GM23248 (cell line): ENCODE results near the gene BICC1.

Experiments used
- EZH2 ChIP-seq: fragments of 200-600 bp; sonication (generic); IDR thresholded peaks from 2 replicates; pipeline ENCODE4 v1.6.1; 2018; ENCODE audit warnings: antibody characterized with exemption, mild to moderate bottlenecking; ENCODE audit not compliant: insufficient read depth, poor library complexity, severe bottlenecking
- EZH2phosphoT487 ChIP-seq: fragments of 200-600 bp; sonication (generic); IDR thresholded peaks from 2 replicates; pipeline ENCODE4 v1.6.1; 2018; ENCODE audit warnings: antibody characterized with exemption, moderate library complexity, mild to moderate bottlenecking, low read depth; ENCODE audit not compliant: insufficient read depth

DNA sequence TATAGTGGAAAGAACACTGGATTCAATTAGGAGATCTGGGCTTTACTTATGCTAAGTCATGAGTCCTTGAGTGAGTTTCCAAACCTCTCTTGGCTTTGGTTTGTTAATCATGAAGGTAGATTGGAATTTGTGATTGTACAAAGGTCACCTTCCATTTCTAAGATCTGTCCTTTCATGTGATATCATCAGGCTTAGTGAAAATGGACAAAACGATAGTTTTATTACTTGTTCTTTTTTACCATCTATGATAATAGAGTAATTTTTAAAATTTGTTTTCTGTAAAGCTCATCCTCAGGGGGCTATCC lies 309.0 kb downstream of the BICC1 start:
- TF ChIP-seq EZH2 (no peak), EZH2phosphoT487 (no peak)
